T-helper 1 cell (primary cell): ENCODE measurements around the gene KLHL10.
A peak's percentile ranks its signal among the peaks of the same experiment; 100 is the strongest.

Experiments used
- DNase-seq, 5 donors: peaks; one replicate each; pipeline ENCODE4 v3.0.0-alpha.2; 2012 to 2020
- total RNA-seq, 4 donors: gene quantifications; one replicate each; lab custom pipeline; 2026; lab: John Stamatoyannopoulos, UW

Gene KLHL10
- 0 to 0.15 (median 0) reads per million in 4 donors for total RNA-seq

DNA sequence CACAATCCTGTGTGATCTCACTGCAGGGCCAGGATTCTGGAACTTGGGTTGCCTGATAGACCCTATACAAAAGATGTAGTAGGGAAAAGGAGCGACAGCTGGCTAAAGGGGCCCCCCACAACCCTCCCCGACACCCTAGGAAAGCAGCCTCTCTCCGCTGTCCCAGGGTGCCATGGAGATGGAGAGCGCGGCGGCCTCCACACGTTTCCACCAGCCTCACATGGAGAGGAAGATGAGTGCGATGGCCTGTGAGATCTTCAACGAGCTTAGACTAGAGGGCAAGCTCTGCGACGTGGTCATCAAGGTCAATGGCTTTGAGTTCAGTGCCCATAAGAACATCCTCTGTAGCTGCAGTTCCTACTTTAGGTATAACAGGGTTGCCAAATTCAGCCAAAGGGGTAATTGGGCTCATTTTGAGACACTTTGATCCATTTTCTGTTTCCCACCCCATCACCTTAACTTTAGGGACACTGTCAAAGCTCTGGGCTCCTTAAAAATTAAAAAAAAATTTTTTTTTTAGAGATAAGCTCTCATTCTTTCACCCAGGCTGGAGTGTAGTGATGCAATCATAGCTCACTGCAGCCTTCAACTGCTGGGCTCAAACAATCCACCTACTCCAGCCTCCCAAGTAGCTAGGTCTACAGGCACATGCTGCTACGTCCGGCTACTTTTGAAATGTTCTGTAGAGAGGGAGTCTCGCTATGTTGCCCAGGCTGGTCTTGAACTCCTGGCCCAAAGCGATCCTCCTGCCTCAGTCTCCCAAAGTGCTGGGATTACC, at the start of gene KLHL10:
KLHL10 (plus strand) TSS at position 65 of the 778 bp plus-strand sequence; CDS start at position 173, 108 bp downstream.
- DNase-seq = no peak

DNA sequence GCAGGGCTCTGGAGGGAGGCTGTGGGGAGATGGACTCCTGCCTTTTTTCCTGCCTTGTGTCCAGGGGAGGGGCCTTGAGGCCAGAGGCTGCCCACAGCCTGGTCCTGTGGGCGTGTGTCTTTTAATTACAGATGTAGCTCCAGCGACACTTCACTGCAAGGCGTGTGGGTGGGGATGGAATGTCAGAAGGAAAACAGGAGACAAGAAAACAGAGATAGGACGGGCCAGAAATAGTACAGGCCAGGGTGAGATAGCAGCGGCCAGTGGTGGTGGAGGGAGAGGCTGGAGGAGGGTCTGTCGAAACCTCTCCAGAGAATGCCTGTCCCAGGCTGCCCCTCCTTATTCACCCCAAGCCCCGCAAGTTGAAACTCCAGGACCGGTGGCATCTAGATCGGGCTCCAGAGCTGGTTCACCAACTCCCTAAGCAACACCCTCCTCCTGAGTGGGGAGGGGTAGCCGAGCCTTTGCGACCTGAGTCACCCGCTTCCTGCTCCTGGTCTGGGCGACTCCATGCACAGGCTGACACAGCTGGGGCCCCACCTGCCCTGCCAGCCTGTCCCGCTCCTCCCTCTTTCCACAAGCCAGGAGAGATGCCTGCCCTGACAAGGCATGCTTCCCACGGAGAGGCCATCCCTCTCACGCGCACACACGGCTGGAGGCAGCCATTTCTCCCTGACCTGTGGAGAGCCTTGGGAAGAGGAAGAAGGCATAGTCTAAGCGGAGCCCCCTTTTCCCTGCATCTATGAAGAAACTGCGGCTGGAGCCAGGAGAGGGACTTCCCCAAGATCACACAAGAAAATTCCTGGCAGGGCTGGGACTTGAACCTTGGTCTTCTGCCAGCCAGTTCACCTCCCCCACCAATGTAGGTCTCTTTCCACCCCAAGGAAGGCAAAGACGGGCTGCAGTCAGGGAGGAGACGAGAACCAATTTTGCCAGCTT, 44.5 kb upstream of the KLHL10 start:
- no peak for DNase-seq

DNA sequence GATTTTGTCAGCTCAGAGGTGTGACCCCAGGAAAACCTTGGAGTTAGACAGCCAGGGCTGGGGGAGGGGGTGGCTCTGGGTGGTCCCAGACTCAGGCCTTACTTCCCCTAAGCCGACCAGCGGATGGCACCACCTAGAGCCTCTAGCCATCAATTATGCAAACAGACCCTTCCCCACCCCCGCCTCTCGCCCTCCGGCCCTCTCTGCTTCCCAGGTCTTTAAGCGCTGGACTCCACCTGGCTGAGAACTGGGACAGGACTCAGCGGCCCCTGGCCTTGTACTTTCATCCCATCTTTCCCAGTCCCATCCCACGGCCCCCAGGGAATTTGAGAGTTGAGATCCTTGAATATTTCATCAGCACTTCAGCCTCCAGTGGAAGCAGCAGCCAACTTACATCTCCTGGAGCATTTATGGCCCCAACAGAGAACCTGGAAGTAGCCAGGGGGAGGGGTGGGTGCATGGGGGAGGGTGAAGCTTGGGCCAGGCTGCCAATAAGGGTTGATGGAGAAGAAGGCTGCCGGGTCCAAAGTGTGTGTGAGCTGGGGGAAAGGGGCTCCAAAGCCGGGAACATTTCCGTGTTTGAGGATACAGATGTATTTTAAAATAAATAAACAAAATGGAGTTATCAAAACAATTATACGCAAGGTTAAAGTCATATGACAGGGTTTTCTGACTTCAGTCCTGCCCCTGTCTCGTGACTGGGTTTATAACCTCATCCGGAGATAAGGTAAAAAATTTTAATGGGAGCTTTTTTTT, 43.7 kb upstream of the KLHL10 start:
- DNase-seq = no peak

GRCh38 chr17:41794540-41794975, 43.1 kb upstream of the KLHL10 start:
- no peak for DNase-seq

DNA sequence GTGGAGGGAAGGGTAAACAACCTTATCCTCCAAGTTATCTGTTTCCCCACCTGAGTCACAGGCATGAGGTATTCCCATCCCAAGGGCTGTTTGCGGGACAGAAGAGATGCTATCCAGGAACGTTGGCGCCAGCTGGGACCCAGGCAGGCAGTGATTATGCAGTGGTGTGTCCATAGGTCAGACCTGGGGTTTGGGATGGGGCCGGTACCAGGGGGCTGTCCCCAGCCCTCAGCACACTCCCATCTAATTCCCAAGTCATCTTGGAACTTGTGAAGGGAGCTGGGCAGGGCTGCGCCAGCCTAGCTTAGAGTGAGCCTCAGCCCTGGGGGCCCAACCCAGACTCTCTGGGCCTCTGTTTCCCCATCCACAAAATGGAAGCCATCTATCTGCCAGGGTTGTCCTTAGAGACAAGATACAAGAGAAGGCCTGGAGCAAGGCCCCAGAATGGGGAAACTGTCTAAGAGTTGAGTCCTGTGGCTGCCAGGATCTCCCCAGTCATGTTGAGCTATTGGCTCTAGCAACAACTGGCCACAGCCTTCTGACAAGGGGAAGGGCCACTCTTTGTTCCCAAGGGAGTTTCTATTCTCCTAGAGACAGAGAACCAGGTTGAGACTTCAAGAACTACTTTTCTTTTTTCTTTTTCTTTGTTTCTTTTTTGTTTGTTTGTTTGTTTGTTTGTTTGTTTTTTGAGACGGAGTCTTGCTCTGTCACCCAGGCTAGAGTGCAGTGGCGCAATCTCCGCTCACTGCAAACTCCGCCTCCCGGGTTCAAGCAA, 41.3 kb upstream of the KLHL10 start:
- no peak for DNase-seq

- no peak for DNase-seq
Observed at GRCh38 chr17:41797377-41797776, 40.2 kb upstream of the KLHL10 start.

GRCh38 chr17:41799366-41799765, 38.3 kb upstream of the KLHL10 start:
- no peak for DNase-seq

GRCh38 chr17:41800601-41801373, 36.8 kb upstream of the KLHL10 start:
- peak in 1 of 5 donors; percentile 15 for DNase-seq

DNA sequence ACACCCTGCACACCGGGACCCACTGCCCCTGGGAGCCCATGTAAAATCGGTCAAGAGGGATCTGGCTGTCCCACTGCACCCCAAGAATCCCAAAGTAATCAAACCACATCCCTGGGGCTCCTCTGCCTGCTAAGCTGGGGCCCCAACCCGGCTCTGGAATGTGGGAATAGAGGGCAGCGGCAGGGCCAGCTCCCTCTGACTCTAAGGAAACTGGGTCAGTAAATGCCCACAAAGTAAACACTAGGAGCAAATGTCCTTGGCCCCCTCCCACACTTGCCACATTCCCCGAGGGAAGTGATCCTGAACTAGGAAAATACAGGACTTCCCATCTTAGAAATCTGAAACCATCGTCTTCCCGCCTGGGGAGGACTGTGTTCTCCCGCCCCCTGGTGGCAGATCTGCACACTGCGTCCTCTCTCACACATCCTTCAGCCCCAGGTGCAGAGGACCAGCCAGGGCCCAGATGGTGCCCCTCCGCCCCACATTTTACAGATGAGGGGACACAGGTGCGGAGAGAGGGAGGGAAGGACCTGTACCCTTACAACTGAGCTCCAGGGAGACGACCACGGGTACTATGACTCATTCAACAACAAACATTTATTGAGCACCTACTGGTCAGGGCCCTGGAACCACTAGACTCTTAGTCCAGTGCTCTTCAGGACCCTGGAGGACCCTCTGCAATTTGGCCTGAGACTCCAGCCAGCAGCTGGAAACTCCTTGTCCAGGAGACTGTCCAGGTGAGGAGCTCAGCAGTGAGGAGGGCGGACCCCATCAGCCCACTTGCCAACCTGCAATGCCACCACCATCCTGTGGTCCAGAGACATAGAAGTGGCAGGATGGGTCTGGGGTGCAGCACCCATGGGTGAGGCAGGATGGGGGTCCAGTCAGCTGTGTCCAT, 36.0 kb upstream of the KLHL10 start:
- peak; percentile 39 to 68 (median 57) for DNase-seq

- no peak for DNase-seq
Observed at GRCh38 chr17:41803049-41804020, 34.3 kb upstream of the KLHL10 start.

GRCh38 chr17:41806685-41807445, 30.8 kb upstream of the KLHL10 start:
- DNase-seq = no peak

DNA sequence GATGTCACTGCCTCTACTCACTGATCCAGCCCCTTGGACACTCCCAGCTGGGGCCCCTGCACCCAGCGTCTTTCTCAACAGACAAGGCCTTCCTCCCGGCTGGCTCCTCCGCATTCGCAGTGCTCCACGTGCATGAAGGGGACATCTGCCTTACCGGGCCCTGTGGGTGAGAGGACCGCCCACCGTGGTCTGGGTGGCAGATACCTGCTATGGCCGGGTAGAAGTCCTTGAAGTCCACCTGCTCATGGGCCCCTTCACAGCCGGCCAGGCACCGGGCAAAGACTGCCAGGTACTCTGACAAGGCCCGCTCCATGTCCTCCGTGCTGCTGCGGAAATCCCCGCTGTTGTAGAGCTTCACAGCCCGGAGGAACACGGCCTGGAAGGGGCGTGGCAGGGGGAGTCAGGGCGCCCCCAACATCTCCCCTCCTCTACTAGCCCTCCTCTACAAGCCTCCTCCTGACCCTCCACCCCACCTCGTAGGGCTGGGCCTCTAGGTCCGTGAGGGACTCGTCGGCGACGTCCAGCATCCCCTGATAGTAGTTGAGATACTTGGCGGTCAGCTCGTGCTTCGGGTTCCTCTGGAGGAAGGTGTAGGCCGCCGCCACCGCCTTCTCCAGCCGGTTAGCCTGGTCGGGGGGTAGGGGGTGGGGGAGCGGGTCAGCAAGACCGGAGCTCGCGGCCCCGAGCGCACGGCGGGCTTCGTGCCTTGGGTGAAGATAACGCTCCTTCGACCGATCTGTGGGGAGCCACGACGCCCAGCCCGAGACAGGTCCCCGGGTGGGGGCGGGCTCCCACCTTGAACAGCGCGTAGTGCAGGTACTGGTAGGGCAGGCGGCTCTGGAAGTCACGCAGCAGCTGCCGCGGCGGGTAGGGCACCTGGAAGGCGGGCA, 26.7 kb upstream of the KLHL10 start:
- DNase-seq = peak in 1 of 5 donors; percentile 12

DNA sequence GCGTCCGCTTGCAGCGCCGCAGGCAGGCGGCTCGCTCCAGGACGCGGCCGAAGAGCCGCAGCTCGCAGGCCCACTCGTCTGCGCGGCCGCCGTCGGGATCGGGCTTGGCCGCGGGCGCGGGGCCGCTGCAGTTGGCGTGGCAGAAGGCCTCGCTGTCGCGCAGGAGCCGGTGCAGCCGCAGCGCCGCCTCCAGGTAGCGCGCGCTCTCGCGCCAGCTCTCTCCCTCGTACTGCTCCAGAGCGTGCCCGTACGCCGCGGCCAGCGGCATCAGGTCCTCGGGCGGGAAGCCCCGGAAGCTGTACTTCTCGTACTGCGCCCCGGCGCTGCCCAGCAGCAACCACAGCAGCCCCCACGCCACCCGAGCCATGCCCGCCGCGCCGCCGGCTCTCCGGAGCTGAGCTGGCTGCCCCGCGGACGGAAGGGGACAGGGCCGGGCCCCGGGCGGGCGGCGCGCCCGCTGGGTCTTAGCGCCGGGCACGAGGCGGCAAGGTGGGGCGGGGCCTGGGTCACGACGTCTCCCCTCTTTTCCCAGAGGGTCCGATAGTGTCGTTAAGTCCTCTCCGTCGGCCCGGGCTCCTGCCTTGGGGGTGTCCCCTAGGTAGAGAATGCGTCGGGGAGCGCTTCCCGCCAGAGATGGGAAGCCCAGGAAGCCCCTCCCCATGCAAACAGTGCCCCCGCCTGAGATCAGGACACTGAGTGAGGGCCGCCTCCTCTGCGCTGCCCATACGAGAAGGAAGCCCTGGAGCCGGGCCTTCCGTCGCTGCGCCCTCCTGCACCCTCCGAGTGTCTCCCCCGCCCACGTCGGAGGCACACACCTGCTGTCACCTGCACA, 25.9 kb upstream of the KLHL10 start, which contains the start of gene P3H4:
P3H4 (minus strand) TSS at position 401 of the 832 bp plus-strand sequence; CDS start at position 367, 34 bp downstream.
- DNase-seq = peak; percentile 40 to 78 (median 66)

DNA sequence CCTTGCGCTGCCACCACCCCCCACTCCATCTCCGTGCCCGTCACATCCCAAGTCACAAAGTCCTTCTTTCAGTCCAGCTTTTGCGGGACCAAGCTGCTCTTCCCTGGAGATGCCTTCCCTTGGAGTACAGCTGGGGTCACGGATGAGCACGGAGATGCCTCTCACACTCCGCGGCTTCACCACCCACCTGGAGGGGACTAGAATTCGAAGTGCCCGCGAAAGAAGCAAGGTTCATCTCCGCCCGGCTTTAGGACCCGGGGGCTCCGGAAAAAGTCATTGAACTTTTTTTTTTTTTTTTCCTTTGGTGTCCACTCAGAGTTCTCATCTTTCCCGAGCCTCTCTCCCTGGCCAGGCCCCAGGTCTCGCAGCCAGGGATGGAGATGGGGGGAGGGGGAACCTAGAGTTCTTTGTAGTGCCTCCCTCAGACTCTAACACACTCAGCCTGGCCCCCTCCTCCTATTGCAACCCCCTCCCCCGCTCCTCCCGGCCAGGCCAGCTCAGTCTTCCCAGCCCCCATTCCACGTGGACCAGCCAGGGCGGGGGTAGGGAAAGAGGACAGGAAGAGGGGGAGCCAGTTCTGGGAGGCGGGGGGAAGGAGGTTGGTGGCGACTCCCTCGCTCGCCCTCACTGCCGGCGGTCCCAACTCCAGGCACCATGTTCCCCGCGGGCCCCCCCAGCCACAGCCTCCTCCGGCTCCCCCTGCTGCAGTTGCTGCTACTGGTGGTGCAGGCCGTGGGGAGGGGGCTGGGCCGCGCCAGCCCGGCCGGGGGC, 25.1 kb upstream of the KLHL10 start, which contains the start of gene FKBP10:
FKBP10 (plus strand) TSS at position 624 of the 771 bp plus-strand sequence; CDS start at position 655, 31 bp downstream.
- DNase-seq = peak in 2 of 5 donors; percentile 15 to 32
